Trophoblast cell (in vitro differentiated cells and primary cell): ENCODE data around the gene PTPN13.

Source experiments
- DNase-seq, 2 donors: peaks; one replicate each; pipeline ENCODE4 v3.0.0-alpha.2; 2016
- H2AFZ ChIP-seq: 2 replicates; pipeline ENCODE4 v1.6.1; 2013; ENCODE audit warnings: low read length, moderate library complexity, mild to moderate bottlenecking; ENCODE audit not compliant: insufficient read depth, poor library complexity
- H2AK5ac ChIP-seq: 2 replicates; pipeline ENCODE4 v1.6.1; 2013; ENCODE audit warnings: mild to moderate bottlenecking, low read length
- H2BK120ac ChIP-seq: 2 replicates; pipeline ENCODE4 v1.6.1; 2013; ENCODE audit warnings: low read length, mild to moderate bottlenecking, moderate library complexity; ENCODE audit not compliant: insufficient read depth, poor library complexity
- H2BK12ac ChIP-seq: 2 replicates; pipeline ENCODE4 v1.6.1; 2013; ENCODE audit warnings: mild to moderate bottlenecking, low read length, moderate library complexity
- H2BK5ac ChIP-seq: 2 replicates; pipeline ENCODE4 v1.6.1; 2013; ENCODE audit warnings: low read length, low read depth, moderate library complexity, mild to moderate bottlenecking; ENCODE audit not compliant: poor library complexity
- H3K14ac ChIP-seq: 2 replicates; pipeline ENCODE4 v1.6.1; 2013; ENCODE audit warnings: mild to moderate bottlenecking, low read length
- H3K18ac ChIP-seq: 2 replicates; pipeline ENCODE4 v1.6.1; 2013; ENCODE audit warnings: mild to moderate bottlenecking, low read length
- H3K23ac ChIP-seq: 2 replicates; pipeline ENCODE4 v1.6.1; 2013; ENCODE audit warnings: low read length
- H3K27ac ChIP-seq: 2 replicates; pipeline ENCODE4 v1.5.1; 2013; ENCODE audit warnings: low read depth, mild to moderate bottlenecking, inconsistent platforms, low read length, moderate library complexity
- H3K27me3 ChIP-seq: 2 replicates; pipeline ENCODE4 v1.6.1; 2013; ENCODE audit warnings: inconsistent platforms, mild to moderate bottlenecking, low read length, moderate library complexity; ENCODE audit not compliant: insufficient read depth
- H3K36me3 ChIP-seq, 2 experiments: 1 replicate in 1 of 2; 2 replicates in 1 of 2; pipeline ENCODE4 v1.6.1; 2013; ENCODE audit warnings: low read length in 2 of 2, mild to moderate bottlenecking in 2 of 2, moderate library complexity in 1 of 2; ENCODE audit not compliant: insufficient read depth in 2 of 2, control insufficient read depth in 1 of 2
- H3K4ac ChIP-seq: 2 replicates; pipeline ENCODE4 v1.6.1; 2013; ENCODE audit warnings: low read depth, mild to moderate bottlenecking, low read length, moderate library complexity
- H3K4me1 ChIP-seq, 2 experiments: 1 replicate in 1 of 2; 2 replicates in 1 of 2; pipeline ENCODE4 v1.6.1; 2013; ENCODE audit warnings: low read length in 2 of 2, mild to moderate bottlenecking in 2 of 2, moderate library complexity in 1 of 2; ENCODE audit not compliant: insufficient read depth in 2 of 2, control insufficient read depth in 1 of 2
- H3K4me2 ChIP-seq: 2 replicates; pipeline ENCODE4 v1.6.1; 2013; ENCODE audit warnings: inconsistent platforms, mild to moderate bottlenecking, low read length, moderate library complexity
- H3K4me3 ChIP-seq: 2 replicates; pipeline ENCODE4 v1.5.1; 2013; ENCODE audit warnings: mild to moderate bottlenecking, low read depth, low read length, inconsistent platforms
- H3K79me1 ChIP-seq: one replicate; pipeline ENCODE4 v1.6.1; 2013; ENCODE audit warnings: low read length
- H3K79me2 ChIP-seq: 2 replicates; pipeline ENCODE4 v1.6.1; 2013; ENCODE audit warnings: low read length, mild to moderate bottlenecking; ENCODE audit not compliant: control insufficient read depth, insufficient read depth, poor library complexity
- H3K9ac ChIP-seq: 2 replicates; pipeline ENCODE4 v1.6.1; 2013; ENCODE audit warnings: mild to moderate bottlenecking, low read length
- H3K9me3 ChIP-seq: 2 replicates; pipeline ENCODE4 v1.6.1; 2013; ENCODE audit warnings: low read depth, mild to moderate bottlenecking, control low read depth, inconsistent platforms, low read length; ENCODE audit not compliant: insufficient read depth
- H4K12ac ChIP-seq: 2 replicates; pipeline ENCODE4 v1.6.1; 2013; ENCODE audit warnings: low read depth, mild to moderate bottlenecking, low read length, moderate library complexity
- H4K8ac ChIP-seq: 2 replicates; pipeline ENCODE4 v1.6.1; 2013; ENCODE audit warnings: low read depth, mild to moderate bottlenecking, low read length, moderate library complexity
- H4K91ac ChIP-seq: one replicate; pipeline ENCODE4 v1.6.1; 2013; ENCODE audit warnings: low read depth, mild to moderate bottlenecking, low read length, moderate library complexity
- WGBS: extraction: QIAGEN DNeasy Blood & Tissue Kit; methylation state at CpG from one replicate; pipeline ENCODE4 v1.1.7; 2013; ENCODE audit warnings: missing lambda C conversion rate; ENCODE audit not compliant: insufficient read length, insufficient coverage; ENCODE audit errors: extremely low coverage; 5-methylcytosine and 5-hydroxymethylcytosine counted together

PTPN13 gene

GRCh38 chr4:86848732-86849619 is 254.9 kb downstream of the PTPN13 start, which contains the start of gene SLC10A6:
TSS of gene SLC10A6 (minus strand) at chr4:86849384. CDS start at chr4:86849115, 269 bp downstream.
- Histone ChIP-seq H2AFZ (no peak within 1 kb of the TSS), H3K9ac (no peak within 1 kb of the TSS), H3K23ac (no peak within 1 kb of the TSS), H4K12ac (no peak within 1 kb of the TSS), H3K79me2 (no peaks in the 10 kb centered on the region), H3K27me3 (no peaks in the 10 kb centered on the region), H3K4me3 (no peak within 1 kb of the TSS), H3K27ac (peak within 1 kb of the TSS; percentile 12), H3K4me1 (peaks cover 9 to 10% of the 10 kb centered on the region in 2 experiments), H4K8ac (no peak within 1 kb of the TSS), H2AK5ac (no peak within 1 kb of the TSS), H2BK12ac (no peak within 1 kb of the TSS), H3K36me3 (no peaks in the 10 kb centered on the region), H3K9me3 (no peaks in the 10 kb centered on the region), H3K4me2 (no peak within 1 kb of the TSS), H2BK5ac (no peak within 1 kb of the TSS), H3K4ac (no peak within 1 kb of the TSS), H2BK120ac (no peak within 1 kb of the TSS), H3K18ac (no peak within 1 kb of the TSS), H3K14ac (no peak within 1 kb of the TSS), H3K79me1 (peaks cover 2% of the 10 kb centered on the region), H4K91ac (no peak within 1 kb of the TSS)
- no CpG with 5 or more reads among the region's 11 CpGs for WGBS
- peak; percentile 30 to 37 for DNase-seq

- Histone ChIP-seq H2BK120ac (no peak overlapping the region), H2AK5ac (no peak overlapping the region), H2BK12ac (no peak overlapping the region), H3K36me3 (no peaks in the 10 kb centered on the region), H3K14ac (no peak overlapping the region), H3K27me3 (no peaks in the 10 kb centered on the region), H3K9me3 (no peaks in the 10 kb centered on the region), H3K23ac (no peak overlapping the region), H4K8ac (no peak overlapping the region), H3K79me1 (peaks cover 2% of the 10 kb centered on the region), H3K79me2 (no peaks in the 10 kb centered on the region), H3K4me3 (no peak overlapping the region), H2AFZ (no peak overlapping the region), H2BK5ac (no peak overlapping the region), H3K4me2 (no peak overlapping the region), H4K91ac (no peak overlapping the region), H4K12ac (no peak overlapping the region), H3K9ac (no peak overlapping the region), H3K4me1 (peaks cover 8% of the 10 kb centered on the region in 2 experiments), H3K27ac (no peak overlapping the region), H3K18ac (no peak overlapping the region), H3K4ac (no peak overlapping the region)
- DNase-seq = no peak
- WGBS = no CpG with 5 or more reads among the region's 5 CpGs
Observed at GRCh38 chr4:86853209-86853608, 259.1 kb downstream of the PTPN13 start.

- H3K4me1 ChIP-seq = peaks cover 2 to 3% of the 10 kb centered on the region in 2 experiments
- no peaks in the 10 kb centered on the region for H3K36me3 ChIP-seq
- no peak overlapping the region for H3K23ac ChIP-seq
- H3K79me2 ChIP-seq = no peaks in the 10 kb centered on the region
- H2BK5ac ChIP-seq = no peak overlapping the region
- no peak overlapping the region for H2AFZ ChIP-seq
- no peak overlapping the region for H2BK120ac ChIP-seq
- no CpG with 5 or more reads among the region's 2 CpGs for WGBS
- H3K27me3 ChIP-seq = no peaks in the 10 kb centered on the region
- no peak overlapping the region for H3K4me2 ChIP-seq
- no peak overlapping the region for H2AK5ac ChIP-seq
- H4K12ac ChIP-seq = no peak overlapping the region
- peak; percentile 89 to 92 for DNase-seq
- H4K91ac ChIP-seq = no peak overlapping the region
- no peak overlapping the region for H3K27ac ChIP-seq
- H3K9me3 ChIP-seq = no peaks in the 10 kb centered on the region
- H3K4ac ChIP-seq = no peak overlapping the region
- H3K9ac ChIP-seq = no peak overlapping the region
- H3K18ac ChIP-seq = no peak overlapping the region
- no peak overlapping the region for H2BK12ac ChIP-seq
- no peak overlapping the region for H3K4me3 ChIP-seq
- H4K8ac ChIP-seq = no peak overlapping the region
- no peak overlapping the region for H3K14ac ChIP-seq
- no peaks in the 10 kb centered on the region for H3K79me1 ChIP-seq
Observed at GRCh38 chr4:86855572-86855971, 261.5 kb downstream of the PTPN13 start.

GRCh38 chr4:86856896-86857295 is 262.8 kb downstream of the PTPN13 start:
- no peak overlapping the region for H2AK5ac ChIP-seq
- no peak overlapping the region for H4K12ac ChIP-seq
- H3K4me3 ChIP-seq = no peak overlapping the region
- H3K27me3 ChIP-seq = no peaks in the 10 kb centered on the region
- H3K36me3 ChIP-seq = no peaks in the 10 kb centered on the region
- no peak overlapping the region for H3K23ac ChIP-seq
- no peaks in the 10 kb centered on the region for H3K79me1 ChIP-seq
- H3K9ac ChIP-seq = no peak overlapping the region
- DNase-seq = no peak
- H3K4ac ChIP-seq = no peak overlapping the region
- no peak overlapping the region for H4K8ac ChIP-seq
- H3K4me2 ChIP-seq = no peak overlapping the region
- no peak overlapping the region for H2BK5ac ChIP-seq
- no peak overlapping the region for H2BK12ac ChIP-seq
- H3K9me3 ChIP-seq = no peaks in the 10 kb centered on the region
- H4K91ac ChIP-seq = no peak overlapping the region
- H3K79me2 ChIP-seq = no peaks in the 10 kb centered on the region
- peaks cover 2 to 3% of the 10 kb centered on the region in 2 experiments for H3K4me1 ChIP-seq
- no peak overlapping the region for H2AFZ ChIP-seq
- no peak overlapping the region for H2BK120ac ChIP-seq
- no peak overlapping the region for H3K14ac ChIP-seq
- WGBS = no CpG with 5 or more reads among the region's 1 CpG
- no peak overlapping the region for H3K18ac ChIP-seq
- no peak overlapping the region for H3K27ac ChIP-seq
